Activated CD8-positive, alpha-beta memory T cell treated with anti-CD3 and anti-CD28 coated beads for 4 hours (primary cell): Measurements from ENCODE around the gene JUND.

Experiments used
- DNase-seq, 2 donors: peaks; one replicate each; pipeline ENCODE4 v3.0.0-alpha.2; 2020; ENCODE audit warnings: low read depth in 2 of 2

The JUND gene

DNA sequence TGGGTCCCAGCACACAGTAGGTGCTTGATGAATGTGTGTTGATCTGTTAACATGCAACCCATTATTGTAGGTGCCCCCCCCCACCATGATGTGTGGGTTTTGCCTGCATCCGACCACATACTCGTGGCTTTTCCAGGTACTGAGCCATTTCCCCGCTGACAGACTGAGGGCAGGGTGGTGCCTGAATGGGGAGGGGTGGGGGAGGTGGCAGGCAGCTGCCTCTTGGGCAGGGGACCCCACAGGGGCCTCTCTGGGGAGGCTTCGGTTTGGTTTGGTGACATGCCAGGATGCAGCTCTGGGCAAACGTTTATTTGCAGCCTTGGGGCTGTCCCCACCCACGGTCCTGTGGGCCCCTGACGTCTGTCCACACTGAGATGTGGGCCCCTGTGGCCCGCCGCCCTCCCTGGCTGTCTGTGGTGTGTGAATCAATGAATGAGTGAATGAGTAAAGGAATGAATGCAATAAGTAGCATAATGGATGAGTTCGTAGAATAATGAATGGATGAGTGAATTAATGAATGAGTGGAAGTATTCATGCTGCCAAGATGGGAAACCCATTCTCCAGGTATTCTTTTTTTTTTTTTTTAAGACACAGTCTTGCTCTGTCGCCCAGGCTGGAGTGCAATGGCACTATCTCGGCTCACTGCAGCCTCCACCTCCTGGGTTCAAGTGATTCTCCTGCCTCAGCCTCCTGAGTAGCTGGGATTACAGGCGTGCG is 9.0 kb upstream of the JUND start:
- DNase-seq = peak; percentile 70

DNA sequence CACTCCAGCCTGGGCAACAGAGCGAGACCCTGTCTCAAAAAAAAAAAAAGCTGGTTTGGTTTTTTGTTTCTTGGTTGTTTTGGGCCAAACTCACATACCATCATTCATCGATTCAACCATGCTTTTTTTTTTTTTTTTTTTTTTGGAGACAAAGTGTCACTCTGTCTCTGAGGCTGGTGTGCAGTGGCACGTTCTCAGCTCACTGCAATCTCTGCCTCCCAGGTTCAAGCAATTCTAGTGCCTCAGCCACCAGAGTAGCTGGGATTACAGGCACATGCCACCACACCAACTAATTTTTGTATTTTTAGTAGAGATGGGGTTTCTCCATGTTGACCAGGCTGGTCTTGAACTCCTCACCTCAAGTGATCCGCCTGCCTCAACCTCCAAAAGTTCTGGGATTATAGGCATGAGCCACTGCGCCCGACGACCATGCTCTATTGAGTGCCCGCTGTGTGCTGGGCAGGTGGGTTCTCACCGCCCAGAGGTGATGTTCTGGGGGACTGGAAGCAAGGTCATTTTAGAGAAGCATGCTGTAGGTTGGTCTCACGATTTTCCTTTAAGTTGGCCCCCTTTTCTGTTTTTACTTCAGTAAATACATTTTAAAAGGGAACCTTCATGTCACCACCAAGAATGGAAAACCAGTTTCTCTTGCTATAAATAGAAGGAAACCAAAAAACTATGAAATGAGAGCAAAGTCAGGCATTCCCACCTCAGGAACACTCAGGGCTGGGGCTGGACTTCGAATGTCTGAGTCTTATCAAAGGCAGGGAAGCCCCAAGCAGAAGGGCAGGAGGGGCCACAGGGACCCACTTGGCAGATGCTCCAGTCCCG is 8.3 kb upstream of the JUND start:
- DNase-seq = no peak

DNA sequence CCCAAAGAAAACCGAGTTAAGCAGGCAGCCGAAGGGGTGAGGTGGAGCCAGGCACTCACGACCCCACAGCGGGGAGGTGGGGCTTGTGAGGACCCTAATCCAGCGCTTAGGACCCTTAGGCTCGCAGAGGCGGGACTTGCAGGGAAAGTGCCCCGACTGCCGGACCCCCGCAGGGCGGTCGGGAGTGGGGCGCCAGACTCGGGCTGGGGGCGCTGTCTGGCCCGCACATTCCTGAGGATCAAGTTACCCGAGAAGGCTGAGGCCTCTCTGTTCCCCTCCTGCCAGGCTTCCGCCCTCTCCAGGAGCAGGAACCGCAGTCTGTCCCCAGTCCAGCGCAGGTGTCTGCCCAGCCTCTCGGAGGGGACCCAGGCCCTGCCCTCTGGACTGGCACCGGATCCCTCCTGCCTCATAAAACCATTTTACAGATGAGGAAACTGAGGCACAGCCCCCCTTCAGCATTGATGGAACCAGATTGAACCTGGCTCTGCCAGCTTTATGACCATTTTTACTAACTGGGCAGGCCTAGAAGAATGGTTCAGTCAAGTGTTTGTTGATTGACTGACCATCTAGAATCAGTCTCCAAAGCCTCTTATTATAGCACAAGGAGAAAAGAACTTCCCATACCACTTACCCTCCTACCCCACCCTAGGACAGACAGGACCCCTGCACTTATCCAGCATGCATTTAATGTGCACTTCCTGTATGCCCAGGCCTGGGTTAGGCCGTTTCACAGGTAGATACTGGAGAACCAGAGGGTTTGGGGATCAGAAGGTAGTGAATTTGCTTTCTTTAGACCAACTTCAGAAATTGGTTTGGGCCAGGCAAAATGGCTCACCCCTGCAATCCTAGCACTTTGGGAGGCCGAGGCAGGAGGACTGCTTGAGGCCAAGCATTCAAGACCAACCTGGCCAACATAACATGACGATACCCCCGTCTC is 6.7 kb upstream of the JUND start:
- DNase-seq = no peak

DNA sequence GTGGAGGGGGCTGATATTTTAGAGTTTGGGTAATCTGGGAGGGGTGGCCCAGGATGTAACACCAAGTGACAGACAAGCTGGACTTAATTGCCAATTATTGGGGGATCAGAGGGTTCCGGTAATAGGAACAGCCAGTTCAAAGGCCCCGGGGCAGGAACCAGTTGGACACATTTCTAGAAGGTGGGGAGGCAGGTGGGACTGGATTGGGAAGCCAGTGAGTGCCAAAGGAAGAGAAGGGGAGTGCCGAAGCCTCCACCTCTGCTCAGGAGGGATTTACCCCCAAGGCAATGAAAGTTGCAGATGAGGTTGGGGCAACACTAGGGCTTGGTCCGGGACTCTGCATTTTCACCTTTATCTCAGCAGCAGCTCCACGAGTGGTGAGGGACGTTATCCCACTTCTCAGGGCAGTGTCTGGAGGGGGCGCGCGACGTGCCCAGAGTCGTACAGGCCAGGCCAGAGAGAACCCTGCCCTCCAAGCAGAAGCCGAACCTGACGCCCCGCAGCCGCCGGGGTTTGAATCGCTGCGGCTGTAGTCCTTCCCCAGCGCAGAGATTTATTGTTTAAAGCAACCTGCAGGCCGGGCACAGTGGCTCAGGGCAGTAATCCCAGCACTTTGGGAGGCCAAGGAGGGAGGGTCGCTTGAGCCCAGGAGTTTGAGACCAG is 5.7 kb upstream of the JUND start:
- DNase-seq = no peak

DNA sequence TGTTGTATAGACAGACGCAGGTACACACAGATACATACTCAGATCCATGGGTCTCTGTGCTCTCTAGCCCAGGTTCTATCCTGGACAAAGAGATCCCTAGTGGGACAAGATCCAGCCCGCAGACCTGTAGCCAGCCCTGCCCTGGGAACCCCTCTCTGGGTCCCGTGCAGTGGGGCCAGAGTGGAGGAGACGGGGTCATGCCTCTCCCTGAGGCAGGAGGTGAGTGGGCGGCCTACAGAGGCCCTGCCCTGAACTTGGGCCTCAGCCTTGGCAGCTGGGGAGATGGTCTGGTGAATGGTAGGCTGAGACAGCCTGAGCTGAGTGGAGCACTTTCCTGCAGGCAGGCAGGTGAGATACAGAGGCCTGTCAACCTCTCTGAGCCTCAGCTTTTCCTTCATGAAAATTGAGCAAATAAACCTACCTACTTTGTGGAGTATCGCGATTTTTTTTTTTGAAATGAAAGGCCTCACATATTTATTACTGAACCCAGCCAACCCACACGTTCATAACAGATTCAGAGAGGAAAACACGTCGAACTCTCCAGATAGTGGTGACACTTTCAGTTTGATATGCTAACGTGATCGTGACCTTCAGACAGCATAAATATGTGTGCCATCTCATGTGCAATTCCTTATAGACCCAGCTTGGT is 3.4 kb upstream of the JUND start:
- DNase-seq = no peak

DNA sequence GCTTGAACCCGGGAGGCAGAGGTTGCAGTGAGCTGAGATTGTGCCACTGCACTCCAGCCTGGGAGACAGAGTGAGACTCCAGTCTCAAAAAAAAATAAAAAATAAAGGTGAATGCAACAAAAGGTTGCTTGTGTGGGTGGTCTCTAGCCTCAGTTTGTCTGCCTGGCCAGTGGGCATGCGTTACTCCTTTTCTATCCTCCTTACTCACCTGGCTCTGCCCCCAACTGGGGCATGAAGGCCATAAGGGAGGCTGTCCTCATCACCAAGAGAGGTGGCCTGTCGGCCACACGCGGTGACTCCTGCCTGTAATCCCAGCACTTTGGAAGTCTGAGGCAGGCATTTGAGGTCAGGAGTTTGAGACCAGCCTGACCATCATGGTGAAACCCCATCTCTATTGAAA is 1.9 kb upstream of the JUND start:
- DNase-seq = no peak

DNA sequence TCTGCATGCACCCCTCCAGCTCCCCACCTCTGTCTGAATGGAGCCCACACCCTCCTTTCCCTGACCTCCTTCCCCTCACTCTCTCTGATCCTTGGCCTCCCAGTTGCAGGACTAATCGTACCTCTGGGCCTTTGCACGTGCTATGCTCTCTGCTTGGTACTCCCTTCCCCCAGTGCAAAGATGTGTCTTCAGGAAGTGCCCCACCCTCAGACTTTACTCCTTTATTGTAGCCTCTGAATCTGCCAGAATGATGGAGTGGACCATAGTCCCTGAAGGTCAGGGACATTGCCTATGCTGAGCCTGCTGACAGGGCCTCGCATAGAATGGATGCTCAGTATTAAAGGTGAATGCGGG is 1.3 kb upstream of the JUND start:
- DNase-seq = no peak

DNA sequence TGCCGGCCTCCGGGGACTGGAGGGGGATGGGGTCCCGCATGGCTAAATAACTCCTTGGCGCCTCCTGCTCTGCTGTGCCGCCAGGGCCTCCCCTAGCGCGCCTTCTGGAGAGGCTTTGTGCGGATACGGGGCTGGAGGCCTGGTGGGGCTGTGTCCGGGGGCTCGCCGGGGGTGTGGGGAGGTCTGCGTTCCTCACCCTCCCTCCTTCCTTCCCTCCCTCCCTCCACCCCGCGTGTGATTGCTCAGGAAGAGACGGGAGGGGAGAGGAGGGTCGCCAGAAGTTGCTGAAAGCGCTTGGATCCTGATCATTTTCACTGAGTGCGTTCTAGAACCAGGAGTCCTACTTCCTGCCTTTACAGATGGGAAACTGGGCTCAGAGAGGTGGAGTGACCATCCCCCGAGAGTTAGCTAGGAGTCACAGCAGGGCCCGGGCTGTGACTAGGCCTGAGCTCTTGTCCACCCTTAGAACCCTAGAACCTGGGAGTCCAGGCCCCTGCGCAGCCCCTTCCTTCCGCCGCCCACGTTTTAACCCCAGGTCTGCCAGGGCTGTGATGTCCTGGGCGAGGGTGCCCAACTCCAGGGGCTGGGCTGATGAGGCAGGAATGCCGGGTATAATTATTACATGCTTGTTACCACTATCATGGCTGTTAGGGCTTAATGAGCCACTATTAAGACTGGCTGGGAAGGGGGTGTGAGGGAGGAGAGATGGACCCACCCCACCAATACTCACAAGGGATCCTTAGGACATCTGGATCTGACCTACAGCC is 782 bp upstream of the JUND start:
- no peak for DNase-seq

DNA sequence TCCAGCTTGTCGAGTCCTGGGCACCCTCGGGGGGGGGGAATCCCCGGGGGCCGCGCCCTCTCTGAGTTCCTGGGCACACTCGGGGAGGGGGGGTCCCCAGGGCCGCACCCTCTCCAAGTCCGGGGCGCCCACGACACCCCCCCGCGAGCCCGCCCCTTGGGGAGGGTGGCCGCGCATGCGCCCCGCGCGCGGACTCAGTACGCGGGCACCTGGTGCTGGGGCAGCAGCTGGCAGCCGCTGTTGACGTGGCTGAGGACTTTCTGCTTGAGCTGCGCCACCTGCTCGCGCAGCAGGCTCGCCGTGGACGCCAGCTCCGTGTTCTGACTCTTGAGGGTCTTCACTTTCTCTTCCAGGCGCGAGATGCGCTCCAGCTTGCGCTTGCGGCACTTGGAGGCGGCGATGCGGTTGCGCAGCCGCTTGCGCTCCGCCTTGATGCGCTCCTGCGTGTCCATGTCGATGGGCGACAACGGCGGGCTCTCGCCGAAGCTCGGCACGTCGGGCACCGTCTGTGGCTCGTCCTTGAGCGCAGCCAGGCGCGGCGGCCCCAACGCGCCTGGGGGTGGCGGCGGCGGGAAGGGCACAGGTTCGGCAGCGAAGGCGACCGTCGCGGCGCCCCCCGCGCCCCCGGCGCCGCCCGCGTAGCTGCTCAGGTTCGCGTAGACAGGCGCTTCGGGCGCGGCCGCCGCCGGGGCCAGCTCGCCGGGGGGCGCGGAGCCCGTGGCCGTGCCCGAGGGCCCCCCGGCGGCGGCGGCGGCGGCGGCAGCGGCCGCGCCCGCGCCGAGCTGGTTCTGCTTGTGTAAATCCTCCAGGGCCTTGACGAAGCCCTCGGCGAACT is 958 bp downstream of the JUND start:
- peak; percentile 62 to 66 for DNase-seq

DNA sequence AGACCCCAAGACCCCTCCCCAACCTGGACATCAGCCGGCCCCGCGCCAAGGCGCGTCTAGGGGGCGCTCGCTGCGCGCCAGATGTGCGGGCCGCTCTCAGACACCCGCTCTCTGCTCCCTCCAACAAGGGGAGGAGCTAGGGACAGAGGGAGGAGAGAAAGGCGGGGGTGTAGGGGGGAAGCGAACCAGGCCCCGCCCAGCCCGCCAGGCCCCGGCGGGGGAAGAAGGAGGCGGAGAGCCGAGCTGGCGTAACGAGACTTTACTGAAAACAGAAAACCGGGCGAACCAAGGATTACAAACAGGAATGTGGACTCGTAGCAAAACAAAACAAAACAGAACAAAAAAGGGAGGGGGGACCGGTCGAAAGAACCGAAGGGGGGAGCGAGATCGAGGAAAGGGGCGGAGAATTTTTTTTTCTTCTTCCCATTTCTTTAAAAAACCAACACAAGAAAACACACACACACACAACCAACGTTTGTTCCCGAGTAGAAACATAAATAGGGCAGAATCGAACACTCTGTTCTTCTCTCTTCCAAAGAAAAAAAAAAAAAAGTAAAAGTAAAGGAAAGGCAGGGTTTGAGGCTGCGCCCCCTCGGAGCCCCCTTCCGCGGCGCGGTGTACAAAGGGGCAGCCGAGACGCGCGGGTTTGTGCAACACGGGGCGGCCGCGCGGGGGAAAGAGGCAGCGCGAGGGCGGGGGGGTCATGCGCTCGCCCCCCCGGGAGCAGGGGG is 1.7 kb downstream of the JUND start:
- DNase-seq = peak; percentile 79 to 86

DNA sequence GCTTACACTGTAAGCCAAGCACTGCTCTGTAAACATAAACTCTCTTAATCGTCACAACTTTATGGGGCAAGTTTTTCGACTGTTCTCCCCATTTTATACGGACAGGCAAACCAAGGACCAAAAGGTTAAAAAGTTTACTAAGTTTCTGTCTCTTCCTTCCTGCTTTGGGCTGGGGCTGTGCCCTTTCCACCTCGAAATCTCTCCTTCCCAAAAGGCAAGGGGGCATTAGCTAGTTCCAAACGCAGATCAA is 2.2 kb downstream of the JUND start:
- DNase-seq = no peak

DNA sequence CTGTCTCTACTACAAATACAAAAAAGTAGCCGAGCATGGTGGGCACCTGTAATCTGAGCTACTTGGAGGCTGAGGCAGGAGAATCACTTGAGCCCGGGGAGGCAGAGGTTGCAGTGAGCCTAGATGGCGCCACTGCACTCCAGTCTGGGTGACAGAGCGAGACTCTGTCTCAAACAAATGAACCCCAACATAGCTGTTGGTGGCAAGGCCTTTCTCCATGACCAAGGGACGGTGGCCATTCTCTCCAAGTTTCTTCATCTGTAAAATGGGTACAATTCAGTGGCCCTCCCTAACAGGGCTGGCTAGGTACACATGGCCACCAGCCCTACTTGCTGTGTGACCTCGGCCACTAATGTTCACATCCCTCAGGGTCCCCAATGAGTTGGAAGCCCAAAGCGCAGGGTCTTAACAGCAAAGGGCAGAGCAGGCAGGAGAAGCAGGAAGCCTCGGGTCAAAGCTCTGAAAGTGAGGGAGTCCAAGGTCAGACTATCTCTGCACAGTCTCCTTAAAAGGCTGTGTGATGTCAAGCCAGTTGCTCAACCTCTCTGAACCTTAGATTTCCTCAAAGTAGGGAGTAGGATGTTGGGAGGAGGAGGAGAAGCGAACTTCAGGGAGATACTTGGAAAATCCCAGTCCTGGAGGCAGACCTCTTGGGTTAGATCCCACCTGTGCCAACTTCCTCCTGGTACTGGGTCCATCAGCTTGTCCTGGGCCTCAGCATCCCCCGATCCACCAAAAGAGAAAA is 2.7 kb downstream of the JUND start:
- no peak for DNase-seq

DNA sequence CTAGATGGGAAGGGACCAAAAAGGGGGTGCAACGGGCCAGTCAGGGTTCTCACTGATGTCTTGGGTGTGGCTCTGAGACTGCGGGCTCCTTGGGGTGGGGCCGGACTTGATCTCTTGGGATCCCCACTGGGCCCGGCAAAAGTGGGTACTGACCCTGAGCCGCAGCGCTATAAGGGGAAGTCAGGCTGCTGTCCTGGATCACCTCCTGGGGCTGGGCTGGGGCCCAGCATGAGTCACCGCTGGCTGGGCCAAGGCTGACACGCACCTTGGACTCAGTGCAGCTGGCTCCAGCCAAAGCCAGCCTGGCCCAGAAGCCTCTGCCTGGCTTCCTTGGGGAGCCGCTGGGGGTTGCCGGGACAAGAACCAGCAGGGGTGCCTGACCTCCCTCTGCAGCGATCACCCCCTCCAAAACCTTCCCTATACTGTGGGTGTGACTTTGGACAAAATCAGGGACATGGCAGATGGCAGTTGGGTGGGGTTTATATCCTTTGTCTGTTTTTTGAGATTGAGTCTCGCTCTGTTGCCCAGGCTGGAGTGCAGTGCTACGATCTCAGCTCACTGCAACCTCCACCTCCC is 6.6 kb downstream of the JUND start:
- DNase-seq = no peak

DNA sequence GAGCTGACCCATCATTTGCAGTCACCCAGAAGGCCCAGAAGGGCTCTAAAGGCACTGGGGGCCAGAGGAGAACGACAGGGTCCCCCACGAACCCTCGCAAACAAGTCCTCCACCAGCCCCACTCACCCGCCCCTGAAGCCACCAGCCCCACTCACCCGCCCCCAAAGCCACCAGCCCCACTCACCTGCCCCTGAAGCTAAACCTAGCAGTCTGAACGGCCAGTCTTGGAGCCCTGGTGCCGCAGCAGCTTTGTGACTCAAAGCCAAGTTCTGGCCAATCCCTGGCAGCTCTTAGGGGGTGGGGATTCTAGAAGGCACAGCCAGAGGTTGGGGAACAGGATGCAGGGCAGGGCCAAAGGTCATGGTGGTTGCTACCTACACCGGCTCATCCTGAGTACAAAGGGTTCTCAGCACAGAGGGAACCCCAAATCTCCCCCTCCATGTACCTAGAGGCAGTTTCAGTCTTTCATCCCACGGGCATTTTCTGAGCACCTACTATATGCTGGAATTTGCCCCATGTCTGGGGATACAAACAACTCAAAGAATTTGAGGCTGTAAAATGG is 7.1 kb downstream of the JUND start, which contains the start of gene IQCN:
TSS of gene IQCN (minus strand) at position 234 of the 562 bp plus-strand sequence. CDS start 4,974 bp downstream, outside the sequence.
- DNase-seq = no peak

DNA sequence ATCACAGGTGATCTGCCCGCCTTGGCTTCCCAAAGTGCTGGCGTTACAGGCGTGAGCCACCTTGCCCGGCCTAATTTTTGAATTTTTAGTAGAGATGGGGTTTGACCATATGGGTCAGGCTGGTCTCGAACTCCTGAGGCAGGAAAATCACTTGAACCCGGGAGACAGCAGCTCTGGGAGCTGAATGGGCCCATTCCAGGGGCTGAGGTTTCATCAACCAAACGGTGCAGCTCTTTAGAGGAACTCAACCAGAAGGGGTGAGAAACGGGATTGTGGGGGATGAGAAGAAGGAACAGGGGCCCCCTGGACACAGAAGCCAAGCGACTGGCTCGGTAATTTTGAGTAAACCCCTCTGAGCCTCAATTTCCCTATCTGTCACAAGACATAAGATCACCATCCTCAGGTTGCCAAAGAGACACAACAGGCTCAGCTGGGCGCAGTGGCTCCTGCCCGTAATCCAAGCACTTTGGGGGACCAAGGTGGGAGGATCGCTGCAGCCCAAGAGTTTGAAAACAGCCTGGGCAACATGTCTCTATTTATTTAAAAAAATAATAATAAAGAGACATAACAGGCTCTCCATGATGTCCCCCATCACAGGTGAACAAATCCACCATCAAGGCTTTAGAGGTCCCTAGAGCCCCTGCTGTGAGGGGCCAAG is 7.7 kb downstream of the JUND start:
- DNase-seq = no peak

DNA sequence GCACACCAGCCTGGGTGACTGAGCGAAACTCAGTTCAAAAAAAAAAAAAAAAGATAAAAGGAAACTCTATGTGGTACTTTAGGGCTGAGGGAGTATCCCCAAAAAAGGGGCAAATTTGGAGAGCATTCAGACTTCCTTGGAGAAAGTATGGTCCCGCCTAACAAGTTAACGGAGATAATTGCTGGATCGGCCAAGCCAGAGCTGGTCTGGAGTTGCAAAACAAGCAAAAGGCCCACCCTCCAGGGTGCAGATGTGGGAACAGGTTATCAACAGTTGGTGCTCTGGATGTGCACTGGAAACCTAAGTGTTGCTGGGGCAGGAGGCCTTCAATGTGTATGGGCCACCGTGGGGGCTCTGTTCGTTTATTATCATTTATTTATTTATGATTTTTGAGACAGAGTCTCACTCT is 10.0 kb downstream of the JUND start:
- no peak for DNase-seq

DNA sequence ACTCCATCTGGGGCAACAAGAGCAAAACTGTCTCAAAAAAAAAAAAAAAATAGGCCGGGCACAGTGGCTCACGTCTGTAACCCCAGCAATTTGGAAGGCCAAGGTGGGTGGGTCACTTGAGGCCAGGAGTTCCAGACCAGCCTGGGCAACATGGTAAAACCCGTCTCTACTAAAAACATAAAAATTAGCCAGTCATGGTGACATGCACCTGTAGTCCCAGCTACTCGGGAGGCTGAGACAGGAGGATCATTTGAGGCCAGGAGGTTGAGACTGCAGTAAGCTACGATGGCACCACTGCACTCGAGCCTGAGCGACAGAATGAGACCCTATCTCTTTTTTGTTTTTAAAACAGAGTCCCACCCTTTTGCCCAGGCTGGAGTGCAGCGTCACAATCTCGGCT is 11.1 kb downstream of the JUND start:
- DNase-seq = no peak
